Activated T-cell treated with anti-CD3 and anti-CD28 coated beads, Interleukin-2, amount 50 U/mL, for 48 hours (primary cell): ENCODE measurements around the gene MRRF.
"Not testable (repeated sequence)": the region's sequence is repeated elsewhere in the genome, so short reads cannot be mapped to it uniquely, and the experiment has no call there.

Experiments used
- DNase-seq, 2 experiments: peaks; one replicate each; pipeline ENCODE4 v3.0.0-alpha.2; 2020

Gene MRRF

DNA sequence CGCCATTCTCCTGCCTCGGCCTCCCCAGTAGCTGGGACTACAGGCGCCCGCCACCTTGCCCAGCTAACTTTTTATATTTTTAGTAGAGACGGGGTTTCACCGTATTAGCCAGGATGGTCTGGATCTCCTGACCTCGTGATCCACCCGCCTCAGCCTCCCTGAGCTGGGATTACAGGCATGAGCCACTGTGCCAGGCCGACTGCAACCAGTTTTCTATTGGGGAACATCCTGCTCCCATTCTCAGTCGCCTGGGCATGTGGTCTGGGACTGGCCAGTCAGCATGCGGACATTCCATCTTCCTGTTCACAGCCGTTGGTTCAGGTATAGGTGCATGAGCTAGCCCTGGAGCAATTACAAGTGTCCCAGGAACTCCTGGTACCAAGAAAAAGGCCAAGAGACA is 98.4 kb downstream of the MRRF start:
- DNase-seq = not testable (repeated sequence)

DNA sequence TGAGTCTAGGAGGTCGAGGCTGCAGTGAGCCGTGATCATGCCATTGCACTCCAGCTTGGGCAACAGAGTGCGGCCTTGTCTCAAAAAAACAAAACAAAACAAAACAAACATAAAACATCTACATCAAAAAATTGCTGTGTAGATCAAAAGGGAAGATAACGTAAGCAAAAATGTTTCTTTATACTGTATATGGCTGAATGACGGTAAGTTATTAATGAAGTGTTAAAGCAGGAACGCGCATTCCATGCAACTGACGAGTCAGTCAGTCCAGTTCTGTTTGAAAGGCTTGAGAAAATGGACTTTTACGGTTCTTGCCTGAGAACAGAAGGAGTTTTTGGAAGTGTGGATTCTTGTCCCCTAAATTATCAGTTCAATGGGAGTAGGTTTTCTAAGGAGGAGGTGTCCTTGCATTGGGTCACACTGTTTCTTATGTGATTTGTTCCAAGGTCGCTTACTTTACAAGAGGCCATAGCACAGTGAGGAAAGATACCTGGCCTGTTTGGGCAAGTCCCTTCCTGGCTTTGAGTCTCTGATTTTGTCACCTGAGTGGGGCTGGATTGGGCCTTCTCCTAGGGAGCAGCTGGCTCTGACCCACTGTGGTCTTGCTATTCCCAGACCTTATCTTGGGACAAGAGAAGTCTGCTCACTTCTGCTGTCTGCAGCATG is 99.6 kb downstream of the MRRF start:
- DNase-seq = no peak

DNA sequence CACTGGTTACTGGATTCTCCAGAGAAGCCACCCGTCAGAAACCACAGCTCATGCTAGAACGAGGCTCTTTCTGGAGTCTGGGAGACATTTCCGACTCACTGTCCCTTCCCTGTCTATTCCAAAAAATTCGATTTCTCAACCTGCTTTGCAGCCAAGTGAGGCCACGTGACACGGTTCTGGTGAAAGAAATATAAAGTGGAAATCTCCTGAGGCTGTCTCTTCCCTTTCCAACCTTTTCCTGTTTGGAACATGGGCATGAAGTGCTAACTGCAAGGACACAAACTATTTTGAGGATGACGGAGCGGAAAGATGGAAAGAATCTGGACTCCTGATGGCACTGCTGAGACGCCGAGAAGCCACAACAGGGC is 100.1 kb downstream of the MRRF start:
- DNase-seq = no peak

DNA sequence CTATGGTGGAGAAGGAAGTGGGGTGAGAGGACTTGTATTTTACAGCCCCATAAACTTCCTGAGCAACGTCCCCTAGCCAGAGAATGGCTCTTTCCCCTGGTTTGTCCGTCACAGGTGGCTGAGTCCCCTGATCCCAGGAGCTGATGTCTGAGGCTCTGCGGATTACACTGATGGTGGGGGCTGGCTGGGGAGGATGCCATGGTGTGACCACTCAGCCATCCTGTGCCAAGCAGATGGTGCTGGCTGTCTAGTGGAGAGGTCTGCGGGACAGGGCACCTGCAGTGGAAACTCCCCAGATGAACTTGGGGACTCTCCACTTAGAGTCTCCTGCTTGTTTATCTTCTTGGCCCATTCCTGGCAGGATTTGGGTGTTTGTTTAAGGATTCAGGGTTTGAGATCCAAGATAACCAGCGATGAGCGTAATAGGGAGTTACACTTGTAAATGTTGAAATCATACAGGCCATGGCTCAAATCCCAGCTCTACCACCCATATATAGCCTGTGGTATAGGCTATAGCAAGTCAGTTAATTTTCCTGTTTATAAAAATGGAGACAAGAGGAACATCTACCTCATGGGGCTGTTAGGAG is 101.5 kb downstream of the MRRF start:
- DNase-seq = no peak

DNA sequence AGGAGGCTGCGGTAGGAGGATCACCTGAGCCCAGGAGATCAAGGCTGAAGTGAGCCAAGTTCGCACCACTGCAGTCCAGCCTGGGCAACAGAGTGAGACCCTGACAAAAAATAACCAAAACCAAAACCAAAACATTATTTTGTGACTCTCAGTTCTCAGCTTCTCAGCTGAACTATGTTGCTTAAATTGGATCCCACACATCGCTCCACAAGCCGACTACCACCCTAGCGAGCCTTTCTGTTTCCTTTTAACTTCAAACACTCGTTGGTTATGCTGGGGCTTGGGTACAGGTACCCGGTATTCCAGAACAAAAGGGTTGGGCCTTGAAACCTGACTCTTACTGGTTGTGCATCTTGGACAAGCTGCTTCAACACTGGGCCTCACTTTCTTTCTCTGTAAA is 102.4 kb downstream of the MRRF start:
- DNase-seq = no peak

DNA sequence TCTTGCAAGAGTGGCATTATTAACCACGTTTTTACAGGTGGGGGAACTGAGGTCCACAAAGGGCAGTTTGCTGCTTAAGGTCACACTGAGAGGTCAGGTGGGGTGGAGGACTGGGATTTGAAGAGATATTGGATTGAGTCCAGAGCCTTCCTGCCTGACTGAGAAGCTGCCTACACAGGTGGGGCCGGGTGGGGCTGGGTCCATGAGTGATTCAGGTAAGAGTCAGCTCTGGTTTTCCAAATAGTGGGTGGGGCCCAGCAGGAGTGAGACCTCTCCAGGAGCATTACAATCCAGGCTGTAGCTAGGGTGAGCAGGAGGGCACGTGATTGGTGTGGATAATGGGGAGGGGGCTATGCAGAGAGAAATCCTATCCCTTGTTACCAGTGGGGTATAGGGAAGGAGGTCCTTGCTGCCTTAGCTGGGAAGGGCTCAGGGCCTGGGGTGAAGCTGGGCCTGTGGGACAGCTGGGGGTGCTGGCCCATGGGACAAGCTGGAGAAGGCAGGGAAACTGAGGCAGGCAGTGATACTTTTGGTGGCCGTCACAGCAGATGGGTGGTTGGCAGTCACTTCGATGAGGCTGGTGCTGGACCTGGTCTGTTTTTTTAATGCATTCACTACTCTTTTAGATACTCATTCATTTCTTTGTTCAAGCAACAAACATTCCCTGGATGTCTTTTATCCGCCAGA is 103.2 kb downstream of the MRRF start:
- no peak for DNase-seq

DNA sequence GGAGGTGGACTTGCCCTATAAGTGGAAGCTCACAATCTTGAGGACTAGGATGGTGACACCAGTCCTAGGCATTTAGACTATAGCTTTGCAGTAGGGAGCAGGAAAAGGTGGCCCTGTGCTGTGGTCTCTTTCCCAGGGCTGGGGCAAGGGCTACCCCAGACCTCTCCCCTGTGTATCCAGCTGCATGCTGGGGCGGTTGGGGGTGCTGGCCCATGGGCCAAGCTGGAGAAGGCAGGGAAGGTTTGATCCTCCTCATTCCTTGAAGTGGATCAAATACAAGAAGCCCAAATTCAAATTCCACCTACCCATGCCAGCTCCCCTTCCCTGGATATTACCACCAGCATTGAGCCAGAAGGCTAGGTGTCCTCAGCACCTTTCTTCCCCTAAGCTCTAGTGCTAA is 104.0 kb downstream of the MRRF start:
- no peak for DNase-seq

DNA sequence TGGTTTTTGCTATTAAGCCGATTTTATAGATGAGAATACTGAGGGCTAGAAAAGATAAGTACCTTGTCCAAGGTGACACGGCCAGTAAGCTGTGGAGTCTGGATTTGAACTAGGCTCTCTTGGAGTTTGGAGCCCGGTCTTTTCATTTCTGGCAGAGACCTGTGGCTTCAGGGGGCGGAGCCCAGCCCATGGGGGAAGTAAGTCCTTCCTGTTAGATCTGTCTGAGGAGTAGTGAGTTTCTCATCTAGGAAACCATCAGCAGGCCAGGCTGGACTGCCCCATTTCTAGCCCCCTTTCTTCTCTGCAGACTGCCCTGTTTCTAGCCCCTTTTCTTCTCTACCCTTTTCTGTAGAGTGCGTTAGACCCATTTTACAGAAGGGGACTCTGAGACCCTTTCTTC is 105.6 kb downstream of the MRRF start:
- no peak for DNase-seq

DNA sequence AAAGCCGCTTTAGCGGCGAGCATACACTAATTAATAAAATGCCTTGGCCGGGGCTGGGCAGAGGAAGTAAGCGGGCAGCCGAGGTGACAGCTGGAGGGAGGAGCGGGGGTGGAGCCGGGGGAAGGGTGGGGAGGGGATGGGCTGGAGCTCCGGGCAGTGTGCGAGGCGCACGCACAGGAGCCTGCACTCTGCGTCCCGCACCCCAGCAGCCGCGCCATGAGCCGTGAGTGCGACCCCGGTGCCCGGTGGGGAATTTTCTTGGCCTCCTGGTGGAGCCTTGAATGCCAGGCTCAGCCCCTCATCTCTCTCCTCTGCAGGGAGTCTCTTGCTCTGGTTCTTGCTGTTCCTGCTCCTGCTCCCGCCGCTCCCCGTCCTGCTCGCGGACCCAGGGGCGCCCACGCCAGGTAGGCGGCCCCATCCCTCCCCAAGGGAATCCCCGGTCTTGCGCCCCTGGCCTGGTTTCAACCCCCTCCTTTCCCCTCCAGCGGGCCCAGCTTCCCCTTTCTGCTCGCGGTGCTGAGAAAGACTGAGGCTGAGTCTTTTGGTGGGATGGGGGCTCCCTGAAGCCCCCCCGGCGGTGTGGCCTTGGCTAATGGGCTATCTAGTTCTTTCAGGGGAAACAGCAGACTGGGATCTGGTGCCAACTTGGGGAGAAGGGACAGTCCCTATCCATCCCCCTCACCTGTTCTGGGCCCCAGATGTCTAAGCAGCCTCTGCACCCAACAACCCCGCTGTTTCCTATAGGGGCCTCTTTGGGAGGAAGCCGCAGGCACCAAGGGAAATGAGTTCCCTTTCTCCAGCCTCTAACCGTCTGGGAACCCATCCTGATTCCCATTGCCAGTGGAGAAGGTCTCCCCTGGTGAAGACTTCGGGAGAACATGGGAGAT is 106.4 kb downstream of the MRRF start, which contains the start of gene PTGS1:
TSS of gene PTGS1 (plus strand) at position 156 of the 887 bp plus-strand sequence. CDS start at position 217, 61 bp downstream.
- DNase-seq = no peak

DNA sequence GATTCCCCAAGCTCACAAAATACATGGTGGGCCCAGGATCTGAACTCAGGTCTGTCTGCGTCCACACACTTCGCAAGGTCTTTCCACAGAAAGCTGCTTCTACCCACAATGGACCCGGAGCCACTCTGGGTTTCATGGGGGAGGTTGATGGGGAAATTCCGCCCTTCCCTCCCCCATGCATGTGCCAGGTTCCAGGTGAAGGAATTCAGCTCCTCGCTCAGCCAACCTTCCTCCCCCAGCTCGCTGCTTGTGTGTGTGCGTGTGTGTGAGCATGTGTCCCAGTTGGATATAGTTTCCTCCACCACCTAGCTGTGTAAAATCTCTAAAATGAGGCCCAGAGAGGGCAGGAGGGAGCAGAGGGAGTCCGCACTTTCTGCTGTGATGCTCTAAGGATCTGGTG is 107.2 kb downstream of the MRRF start:
- no peak for DNase-seq

DNA sequence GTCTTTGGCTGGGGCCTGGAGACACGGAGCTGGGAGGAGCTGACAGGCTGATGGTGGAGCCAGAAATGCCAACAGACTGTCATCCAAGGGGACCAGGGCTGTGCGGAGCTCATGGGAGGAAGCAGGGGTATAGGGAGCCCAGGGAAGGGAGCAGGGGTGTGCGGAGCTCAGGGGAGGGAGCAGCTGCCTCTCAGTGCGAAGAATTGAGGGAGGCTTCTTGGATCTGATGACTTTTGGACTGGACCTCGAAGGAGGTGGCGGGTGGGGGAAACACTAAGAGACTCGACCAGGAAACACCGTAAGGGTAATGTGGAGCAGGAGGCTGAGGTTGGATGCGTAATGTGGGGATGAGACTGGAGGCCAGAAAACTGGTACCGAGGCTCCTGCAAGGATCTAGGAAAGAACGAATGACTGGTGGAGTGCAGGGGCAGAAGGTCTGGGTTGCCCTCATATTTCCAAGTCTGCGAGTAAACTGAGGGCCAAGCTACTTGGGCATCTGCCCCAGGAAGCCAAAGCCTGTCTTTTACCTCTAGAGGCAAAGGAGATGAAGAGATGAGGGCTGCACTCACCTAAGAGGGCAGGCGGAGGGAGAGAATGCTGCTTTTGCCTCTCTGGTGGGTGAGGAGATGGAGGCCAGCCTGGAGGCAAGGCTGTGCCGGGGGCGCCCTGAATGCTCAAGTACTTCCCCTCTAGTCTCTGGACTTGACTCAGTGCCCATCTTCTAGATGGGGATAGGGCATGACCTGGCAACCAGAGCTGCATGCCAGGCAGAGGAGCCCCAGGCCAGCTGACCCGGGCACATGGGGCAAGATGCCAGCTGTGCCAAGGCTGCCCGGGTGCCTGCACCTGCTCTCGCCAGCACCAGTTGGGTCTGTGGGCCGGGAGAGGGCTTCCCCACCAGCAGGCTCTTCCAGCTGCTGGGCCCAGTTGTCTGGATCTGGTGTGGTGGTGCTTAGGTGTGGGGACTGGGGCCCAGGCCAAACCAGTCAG is 108.5 kb downstream of the MRRF start:
- DNase-seq = no peak

DNA sequence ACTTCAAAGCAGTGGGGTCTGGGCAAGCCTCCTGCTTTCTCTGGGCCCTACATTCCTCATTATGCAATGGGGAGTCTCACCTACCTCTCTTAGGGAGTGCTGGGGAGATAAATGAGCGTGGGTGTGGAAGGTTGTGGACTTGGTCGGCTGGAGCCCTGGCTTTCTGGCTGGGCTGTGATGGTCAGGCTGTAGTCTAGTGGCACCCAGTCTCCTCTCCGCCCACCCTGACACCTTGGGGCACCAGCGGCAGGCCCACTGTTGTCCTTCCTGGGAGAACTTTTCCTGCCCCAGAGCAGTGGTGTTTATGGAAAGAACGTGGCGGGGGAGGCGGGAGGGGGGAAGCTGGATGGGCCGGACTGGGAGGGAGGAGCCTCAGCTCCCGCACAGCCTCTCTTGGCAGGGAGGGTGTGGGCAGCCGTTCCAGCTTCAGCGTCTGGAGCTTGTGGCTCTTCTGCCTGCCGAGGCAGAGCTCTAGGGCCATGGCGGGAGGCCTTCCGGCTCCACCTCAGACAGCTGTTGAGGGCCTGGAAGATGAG is 110.3 kb downstream of the MRRF start:
- no peak for DNase-seq

DNA sequence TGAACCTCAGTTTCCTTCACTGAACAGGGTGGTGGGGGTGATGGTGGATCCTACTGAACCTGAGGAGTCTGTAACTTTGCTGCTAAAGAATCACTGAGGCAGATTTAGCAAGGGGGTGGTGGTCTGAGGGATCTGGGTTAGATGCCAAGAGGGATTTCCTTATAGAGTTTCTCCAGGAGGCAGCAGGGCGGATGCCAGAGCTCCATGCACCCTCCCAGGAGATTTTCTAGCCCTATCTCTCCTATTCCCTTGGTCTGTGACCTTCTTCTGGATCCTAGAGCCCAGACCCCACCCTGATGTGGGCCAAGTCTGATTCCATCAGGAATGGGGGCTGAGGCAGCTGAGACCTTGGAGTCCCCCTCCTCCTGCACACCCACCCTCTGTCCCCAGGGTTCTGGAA is 112.1 kb downstream of the MRRF start:
- no peak for DNase-seq

DNA sequence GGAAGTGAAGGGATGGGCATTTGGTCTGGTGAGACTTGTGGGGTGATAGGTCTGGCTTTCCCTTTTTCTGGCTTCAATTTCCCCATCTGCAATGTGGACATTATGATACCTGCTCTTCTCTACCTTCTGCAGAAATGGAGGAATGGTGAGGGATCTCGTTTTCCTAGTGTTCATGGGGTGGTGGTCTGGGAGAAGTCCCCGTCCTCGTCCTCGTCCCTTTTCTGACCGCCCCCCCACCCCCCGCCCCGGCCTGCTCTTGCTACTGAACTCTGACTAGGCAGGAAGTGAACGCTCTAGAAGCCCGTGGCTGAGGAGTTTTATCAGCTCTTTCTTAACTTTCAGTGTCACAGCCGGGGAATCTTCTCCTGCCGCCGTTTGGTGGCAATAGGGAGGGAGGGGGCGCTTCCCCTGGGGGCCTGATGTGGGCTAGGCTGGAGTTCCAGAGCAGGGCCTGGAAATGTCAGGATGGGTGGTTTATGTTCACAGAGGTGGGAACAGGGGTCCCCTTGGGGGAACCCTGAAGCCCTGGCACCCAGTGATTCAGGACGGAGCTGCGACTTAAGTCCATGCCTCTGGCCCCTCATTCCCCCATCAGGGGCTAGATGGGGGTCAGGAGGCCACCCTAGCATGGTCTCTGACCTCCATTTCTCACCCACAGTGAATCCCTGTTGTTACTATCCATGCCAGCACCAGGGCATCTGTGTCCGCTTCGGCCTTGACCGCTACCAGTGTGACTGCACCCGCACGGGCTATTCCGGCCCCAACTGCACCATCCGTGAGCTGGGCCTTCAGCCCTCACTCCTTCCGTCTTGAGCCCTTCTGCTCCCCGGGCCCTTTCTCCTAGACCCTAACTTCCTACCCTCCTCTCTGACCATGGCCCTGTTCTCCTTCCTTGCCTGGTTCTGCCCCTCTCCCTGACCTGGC is 112.8 kb downstream of the MRRF start:
- DNase-seq = no peak

DNA sequence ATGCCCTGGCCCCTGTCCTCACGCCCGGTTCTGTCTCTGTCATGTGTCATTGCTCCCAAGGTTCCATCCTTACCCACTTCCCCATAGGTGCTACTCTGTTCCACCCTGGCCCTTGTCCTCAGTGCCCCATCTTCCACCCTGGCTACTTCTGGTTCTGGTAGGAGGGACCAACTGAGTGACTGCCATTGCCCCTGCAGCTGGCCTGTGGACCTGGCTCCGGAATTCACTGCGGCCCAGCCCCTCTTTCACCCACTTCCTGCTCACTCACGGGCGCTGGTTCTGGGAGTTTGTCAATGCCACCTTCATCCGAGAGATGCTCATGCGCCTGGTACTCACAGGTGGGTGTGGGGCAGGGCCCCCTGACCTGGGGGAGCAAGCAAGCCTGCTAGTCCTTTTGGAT is 113.6 kb downstream of the MRRF start:
- no peak for DNase-seq

DNA sequence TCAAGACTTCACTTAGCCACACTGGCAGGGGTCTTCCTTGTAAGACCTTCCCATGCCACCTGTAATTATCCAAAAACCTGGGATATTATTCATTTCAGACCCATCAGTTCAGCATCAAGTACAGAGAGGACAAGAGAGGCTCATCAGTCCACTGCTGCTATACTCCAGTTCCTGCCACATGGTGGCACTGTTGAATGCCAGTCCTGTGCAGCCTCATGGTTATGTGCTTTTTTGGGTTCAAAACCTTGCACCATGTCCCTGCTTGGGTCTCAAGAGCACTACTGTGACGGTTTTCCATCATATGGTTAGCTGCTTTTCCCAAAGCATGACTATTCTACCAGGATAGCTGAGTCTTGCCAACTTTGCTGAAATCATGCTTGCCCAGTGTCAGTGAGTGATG is 114.7 kb downstream of the MRRF start:
- peak in 1 of 2 experiments; percentile 28 for DNase-seq

DNA sequence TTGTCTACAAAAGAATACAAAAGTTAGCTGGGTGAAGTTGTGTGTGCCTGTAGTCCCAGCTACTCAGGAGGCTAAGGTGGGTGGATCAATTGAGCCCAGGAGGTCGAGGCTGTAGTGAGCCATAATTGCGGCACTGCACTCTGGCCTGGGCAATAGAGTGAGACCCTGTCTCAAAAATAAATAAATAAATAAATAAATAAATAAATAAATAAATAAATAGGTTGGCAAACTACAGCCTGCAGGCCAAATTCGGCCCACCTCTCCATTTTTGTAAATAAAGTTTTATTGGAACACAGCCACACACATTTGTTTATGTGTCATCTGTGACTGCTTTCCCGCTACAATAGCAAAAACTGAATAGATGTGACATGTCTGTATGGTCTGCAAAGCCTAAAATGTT is 115.6 kb downstream of the MRRF start:
- no peak for DNase-seq
